ENCODE data around the gene HAO2.

DNA sequence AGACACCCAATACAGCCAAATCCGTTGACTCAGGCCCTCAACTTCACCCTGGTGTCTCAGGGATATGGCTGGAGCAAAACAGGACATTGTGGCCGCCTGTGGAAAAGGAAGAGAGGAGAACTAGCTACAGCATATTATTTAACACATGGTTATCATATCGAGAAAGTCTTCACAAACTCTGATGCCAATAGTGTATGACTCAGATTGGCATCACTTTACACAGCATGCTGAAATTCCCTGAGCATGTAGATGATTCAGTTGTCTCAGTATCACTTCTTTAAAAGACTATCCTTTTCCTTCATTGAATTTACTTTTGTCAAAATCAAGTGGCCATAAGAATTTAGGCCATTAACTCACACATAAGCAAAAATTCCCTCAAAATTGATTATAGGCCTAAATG, 66.5 kb downstream of the HAO2 start:
- no peak for TF ChIP-seq ZFP30 (CRISPR knock-in tag; IDR thresholded peaks at IDR 0.05)
- TF ChIP-seq ZNF8 (CRISPR knock-in tag; IDR thresholded peaks at IDR 0.05): no peak
- TF ChIP-seq PATZ1 (CRISPR knock-in tag; IDR thresholded peaks at IDR 0.05; ENCODE audit: borderline replicate concordance): no peak
- TF ChIP-seq ZFP3 (CRISPR knock-in tag; IDR thresholded peaks at IDR 0.05): no peak
- no peak for TF ChIP-seq ARNTL (CRISPR knock-in tag; IDR thresholded peaks at IDR 0.05; ENCODE audit: borderline replicate concordance, low read depth)

Data from SK-N-SH treated with all-trans-retinoic acid at 6 μM for 48 hours (cell line).